Inflammatory macrophage treated with lipopolysaccharide for 1 hour (primary cell): ENCODE measurements around the gene PPP1R1C.

ENCODE experiments used
- DNase-seq, 2 donors: peaks; one replicate each; pipeline ENCODE4 v3.0.0-alpha.2; 2020 to 2022

PPP1R1C gene

DNA sequence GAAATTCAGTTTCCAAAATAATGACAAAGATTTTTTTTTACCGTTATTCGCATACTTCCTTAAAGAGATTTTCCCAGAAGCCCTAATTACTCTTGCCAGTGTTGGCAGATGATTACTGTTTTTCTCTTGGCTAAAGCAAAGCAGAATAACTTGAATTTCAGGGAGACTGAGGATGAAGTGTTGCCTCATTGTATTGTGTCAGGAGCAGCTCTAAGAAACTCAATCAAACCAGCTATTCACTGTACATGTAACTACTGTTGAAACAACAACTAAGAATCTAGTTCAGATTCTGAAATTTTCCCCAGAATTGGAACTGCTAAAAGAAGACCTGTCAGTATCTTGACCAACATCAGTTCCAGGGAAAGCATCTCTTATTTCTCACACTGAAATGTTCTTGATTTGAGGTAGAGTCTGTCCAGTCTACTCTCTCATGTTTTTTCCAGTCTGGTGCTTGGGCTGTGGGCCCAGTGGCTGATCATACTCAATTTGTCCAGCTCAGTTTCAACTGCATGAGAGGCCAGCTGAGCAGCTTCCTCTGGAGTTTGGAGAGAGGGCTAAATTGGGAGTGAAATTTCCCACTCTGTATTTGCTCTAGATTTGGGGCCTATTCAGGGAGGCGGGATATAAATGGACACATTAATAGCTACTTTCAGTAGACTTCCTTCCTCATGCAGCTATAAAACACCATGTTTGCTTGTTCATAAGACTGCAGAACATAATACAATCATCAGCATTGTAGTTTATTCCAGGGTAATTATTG is 78.5 kb downstream of the PPP1R1C start:
- DNase-seq = no peak

GRCh38 chr2:182066400-182067087 is 80.9 kb downstream of the PPP1R1C start:
- no peak for DNase-seq

GRCh38 chr2:182067393-182067792 is 81.7 kb downstream of the PPP1R1C start:
- DNase-seq = no peak

- no peak for DNase-seq
These were observed 83.2 kb downstream of the PPP1R1C start for GRCh38 chr2:182068811-182069210.

DNA sequence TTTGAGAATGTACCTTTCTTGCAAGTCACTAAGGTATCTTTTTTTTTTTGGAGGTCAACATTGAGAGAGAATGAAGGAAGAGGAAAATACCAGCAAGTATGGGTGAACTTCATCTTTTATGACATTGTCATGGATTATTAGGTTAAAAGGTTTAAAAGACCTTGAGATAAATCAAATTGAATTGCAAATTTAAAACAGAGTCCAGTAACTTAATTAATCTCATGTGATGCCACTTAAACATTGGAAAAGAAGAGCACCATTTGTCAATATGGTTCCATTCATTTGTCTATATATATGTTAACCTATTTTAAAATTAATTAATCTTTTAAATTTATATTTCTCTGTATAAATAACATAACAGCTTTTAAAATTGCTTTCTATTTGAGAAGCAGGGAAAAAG is 83.8 kb downstream of the PPP1R1C start:
- DNase-seq = no peak

DNA sequence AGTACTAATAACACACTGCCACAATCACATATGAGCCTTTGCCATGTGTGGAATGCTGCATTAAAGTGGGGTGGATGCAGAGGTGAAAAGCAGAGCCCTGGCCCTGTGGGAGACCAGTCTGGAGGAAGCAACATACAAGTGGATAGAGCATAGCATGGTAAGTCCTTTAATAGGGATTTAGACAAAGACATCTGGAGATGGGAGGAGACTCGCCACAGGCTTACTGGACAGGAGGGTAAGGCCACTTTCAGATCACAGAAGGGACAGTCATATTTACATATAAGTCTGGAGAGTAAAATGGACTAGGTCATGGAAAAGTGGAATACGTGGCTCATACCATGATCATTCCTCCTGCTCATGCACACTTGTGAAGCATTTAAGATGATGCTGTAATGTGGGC is 84.3 kb downstream of the PPP1R1C start:
- DNase-seq = no peak

- DNase-seq = no peak
These were observed 85.1 kb downstream of the PPP1R1C start for GRCh38 chr2:182070736-182071135.

GRCh38 chr2:182072861-182073260 is 87.2 kb downstream of the PPP1R1C start:
- DNase-seq = no peak

DNA sequence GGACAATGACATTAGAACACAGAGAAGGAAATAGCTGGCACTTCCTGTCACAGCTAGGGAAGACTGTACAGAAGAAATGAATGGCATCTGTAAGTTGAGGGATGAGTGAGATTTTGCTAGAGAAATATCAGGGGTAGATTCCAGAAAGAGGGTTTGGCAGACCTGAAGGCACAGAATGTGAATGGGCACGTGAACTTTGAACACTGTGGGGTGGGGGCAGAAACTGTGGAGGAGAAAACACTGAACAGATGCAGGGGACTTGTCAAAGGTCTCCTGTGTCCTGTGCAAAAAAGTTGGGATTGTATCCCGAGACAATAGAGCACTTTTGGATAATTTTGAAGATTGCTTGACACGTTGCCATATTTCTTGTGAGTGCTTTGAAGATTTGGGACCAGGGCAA is 88.0 kb downstream of the PPP1R1C start:
- DNase-seq = no peak

DNA sequence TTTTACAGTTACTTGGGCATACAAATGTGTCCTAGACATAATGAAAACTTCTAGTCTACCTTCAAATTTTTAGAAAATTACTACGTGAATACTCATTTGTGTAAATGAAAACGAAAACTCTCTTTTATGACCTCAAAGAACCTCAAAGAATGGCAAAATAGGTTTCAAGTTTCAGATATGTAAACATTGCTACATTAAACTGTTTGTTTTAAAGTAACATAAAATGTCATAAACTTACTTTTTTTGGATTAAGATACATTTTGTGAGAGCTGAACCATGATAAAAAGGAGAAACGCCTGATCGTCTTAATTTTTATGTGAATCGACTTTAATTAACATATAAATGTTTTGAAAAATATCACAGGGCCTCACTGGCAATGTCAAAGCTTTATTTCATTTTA is 91.4 kb downstream of the PPP1R1C start:
- no peak for DNase-seq

- peak; percentile 60 to 90 for DNase-seq
These were observed 91.9 kb downstream of the PPP1R1C start for GRCh38 chr2:182077448-182078142.

DNA sequence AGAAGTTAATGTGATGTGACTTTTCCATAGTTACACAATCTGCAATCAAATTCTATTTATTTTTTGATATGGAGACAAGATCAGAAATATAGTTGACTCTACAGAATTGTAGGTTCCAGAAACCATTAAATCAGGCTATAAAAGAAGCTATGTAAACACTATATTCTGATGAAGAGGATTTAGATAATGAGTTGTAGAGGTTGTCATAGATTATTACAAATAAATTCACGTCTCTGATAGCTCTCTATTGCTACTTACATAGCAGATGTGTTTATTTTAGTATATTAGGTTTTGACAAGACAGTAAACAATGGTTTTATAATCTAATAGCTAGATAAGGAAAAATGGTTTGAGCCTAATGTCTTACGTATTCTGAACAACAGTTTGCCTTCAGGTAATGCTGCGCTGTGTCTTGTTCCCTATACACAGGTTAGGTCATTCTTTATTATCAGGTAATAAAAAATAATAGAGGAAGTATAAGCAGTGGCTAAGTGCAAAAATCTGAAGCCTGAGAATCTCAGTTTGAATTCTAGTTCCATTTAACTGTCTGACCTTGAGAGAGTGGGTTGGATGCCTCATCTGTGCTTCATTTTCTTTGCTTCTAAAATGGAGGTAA is 93.4 kb downstream of the PPP1R1C start:
- DNase-seq = no peak

- DNase-seq = peak; percentile 18 to 30
These were observed 94.8 kb downstream of the PPP1R1C start for GRCh38 chr2:182080493-182080892.

DNA sequence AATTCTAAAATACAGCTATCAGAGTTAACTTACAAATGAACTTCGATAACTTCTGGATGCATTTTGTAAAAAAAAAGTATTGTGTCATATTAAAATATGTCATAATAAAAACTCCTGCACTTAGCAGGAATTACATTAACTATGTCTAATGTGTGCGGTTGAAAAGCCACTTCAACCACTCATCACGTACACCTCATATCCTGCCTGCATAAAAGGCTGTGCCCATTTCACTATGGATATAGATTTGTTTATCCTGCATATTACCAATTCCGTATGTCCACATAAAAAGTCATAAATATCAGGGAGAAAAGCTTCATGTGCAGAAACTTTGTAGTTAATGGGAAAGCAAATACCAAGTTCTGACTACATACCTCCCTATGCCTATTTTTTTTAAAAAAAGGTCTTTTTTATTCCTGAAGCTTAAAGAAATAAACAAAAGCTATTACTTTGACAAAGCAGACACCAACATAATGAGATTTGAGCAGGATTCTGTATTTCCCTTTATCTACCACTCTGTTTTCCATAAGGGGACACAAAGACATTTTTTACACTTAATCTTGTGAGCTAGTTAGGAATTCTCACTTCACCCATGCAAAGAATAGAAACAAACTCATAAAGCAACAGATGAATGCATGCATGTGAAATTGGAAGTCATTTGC is 96.1 kb downstream of the PPP1R1C start:
- DNase-seq = no peak

GRCh38 chr2:182088681-182089320 is 103.1 kb downstream of the PPP1R1C start:
- no peak for DNase-seq

- DNase-seq = no peak
These were observed 104.8 kb downstream of the PPP1R1C start for GRCh38 chr2:182090486-182090885.

DNA sequence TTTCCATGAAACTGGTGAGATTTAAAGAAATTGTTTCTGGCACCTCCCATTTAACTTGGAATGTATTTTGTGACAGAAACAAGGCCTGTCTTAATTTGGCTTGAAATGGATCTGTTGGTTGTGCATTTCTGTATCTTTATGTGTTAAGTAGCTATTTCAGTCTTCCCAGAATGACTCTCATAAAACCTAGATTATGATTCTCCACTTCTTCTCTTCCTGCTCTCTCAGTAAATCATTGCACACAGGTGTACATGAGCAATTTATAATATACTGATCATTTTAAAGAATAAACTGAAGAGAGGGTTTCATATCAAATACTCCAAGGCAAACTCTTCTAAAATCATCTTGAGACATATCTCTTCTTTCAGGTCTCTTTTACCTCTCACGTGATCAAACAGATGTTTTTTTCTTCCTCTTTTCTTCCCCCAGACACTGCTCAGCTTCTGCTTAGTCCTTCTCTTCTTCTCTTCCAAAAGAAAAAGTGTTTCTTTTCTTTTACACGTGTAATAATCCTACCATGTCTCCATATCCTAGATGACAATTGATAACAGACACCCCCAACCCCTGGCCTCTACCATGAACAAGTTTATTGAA is 112.0 kb downstream of the PPP1R1C start:
- no peak for DNase-seq

DNA sequence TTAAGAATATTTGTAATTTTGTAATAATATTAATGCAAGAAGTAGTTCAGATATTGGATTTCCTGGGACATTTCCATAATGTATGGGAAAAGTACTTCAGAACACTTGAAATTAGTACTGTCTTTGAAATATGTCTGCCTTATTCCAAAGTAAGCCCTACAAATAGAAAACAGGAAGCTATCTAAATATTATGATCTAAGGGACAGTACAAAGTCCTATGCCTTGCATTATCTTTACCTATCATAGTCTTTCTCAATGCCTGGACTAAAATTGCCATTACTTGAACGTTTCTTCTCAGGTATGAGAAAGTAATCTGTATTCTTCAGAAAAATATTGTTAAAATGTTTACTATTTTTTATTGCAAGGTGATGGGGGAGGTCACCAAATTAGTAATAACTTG is 113.0 kb downstream of the PPP1R1C start:
- no peak for DNase-seq

- DNase-seq = peak in 1 of 2 donors; percentile 18
These were observed 115.6 kb downstream of the PPP1R1C start for GRCh38 chr2:182101263-182101662.

DNA sequence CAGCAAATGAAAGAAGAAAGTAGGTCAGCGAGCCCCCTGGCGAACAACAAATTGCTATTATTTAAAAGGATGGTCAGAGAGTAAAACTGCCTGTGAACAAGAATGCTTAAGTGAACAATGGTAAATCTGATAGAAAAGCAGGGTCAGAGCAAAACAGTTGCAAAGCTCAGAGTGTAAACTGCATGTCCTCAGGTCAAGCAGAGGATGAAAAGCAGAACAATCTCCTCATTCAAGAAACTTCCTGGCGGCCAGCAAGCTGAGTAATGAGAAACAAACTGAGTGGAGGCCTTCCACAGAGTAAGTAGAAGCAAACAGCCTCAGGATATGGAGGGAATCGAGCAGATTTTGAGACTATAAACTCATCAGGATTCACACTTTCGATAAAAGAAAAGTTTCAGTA is 117.9 kb downstream of the PPP1R1C start:
- DNase-seq = no peak

GRCh38 chr2:182110347-182110746 is 124.7 kb downstream of the PPP1R1C start:
- DNase-seq = no peak

DNA sequence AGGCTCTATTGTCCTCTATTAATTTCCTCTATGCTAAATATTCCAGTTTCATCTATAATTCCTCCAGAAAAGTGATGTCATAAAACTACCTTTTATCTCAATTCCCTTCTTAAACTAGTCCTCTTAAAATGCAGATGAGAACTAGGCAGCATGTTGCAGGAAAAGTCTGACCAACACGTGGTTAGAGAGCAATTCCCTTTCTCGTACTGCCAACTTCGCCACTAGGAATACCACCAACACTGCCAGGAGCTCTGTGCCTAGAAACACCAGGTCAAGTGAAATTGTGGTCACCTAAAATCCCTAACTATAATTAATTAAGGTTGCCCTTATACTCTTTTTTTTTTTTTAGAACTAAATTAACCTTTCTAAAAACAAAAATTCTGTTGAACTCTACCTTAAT is 127.7 kb downstream of the PPP1R1C start:
- DNase-seq = no peak
